SU-DHL-6 (cell line): ENCODE results near the gene CLIP4.

Source experiments
- H2AFZ ChIP-seq: fragments of 200-600 bp; sonication (generic); 2 replicates; pipeline ENCODE4 v1.6.1; 2014; ENCODE audit warnings: low read depth, mild to moderate bottlenecking, moderate library complexity, mixed read lengths, antibody characterized with exemption, low read length; ENCODE audit not compliant: severe bottlenecking
- H3F3A ChIP-seq: fragments of 200-600 bp; shearing (Covaris generic); 2 replicates; pipeline ENCODE4 v1.6.0; 2016; ENCODE audit warnings: antibody characterized with exemption, mild to moderate bottlenecking; ENCODE audit not compliant: insufficient read depth
- H3K27ac ChIP-seq: fragments of 200-600 bp; sonication (generic); 2 replicates; pipeline ENCODE4 v1.5.1; 2016; ENCODE audit warnings: low read depth, mild to moderate bottlenecking, low read length, moderate library complexity, mixed read lengths
- H3K27me3 ChIP-seq: fragments of 200-600 bp; sonication (generic), shearing (Covaris generic); 2 replicates; pipeline ENCODE4 v1.6.0; 2014; ENCODE audit warnings: mild to moderate bottlenecking, low read length
- H3K36me3 ChIP-seq: fragments of 200-600 bp; sonication (generic); 2 replicates; pipeline ENCODE4 v1.6.1; 2014; ENCODE audit warnings: mild to moderate bottlenecking, low read length, mixed read lengths
- H3K4me2 ChIP-seq: fragments of 300-600, 200-600 bp; shearing (Covaris generic), sonication (generic); 2 replicates; pipeline ENCODE4 v1.6.0; 2014; ENCODE audit warnings: low read length, low read depth, mild to moderate bottlenecking; ENCODE audit not compliant: poor library complexity, severe bottlenecking
- H3K4me3 ChIP-seq: fragments of 200-600 bp; sonication (generic); 2 replicates; pipeline ENCODE4 v1.5.1; 2014; ENCODE audit warnings: antibody characterized with exemption, low read length, mild to moderate bottlenecking, mixed read lengths; ENCODE audit not compliant: insufficient read depth, poor library complexity, severe bottlenecking
- H3K79me2 ChIP-seq: fragments of 200-600 bp; sonication (generic); 2 replicates; pipeline ENCODE4 v1.6.1; 2014; ENCODE audit warnings: mild to moderate bottlenecking, low read length, moderate library complexity; ENCODE audit not compliant: insufficient read depth
- H3K9ac ChIP-seq: fragments of 200-600 bp; sonication (generic); 2 replicates; pipeline ENCODE4 v1.7.0; 2014; ENCODE audit warnings: mild to moderate bottlenecking, low read length
- H3K9me2 ChIP-seq: fragments of 200-600 bp; sonication (generic); replicated peaks from 2 replicates; pipeline ENCODE4 v1.6.1; 2014; ENCODE audit warnings: low read length; ENCODE audit not compliant: insufficient read depth
- H3K9me3 ChIP-seq: fragments of 200-600 bp; sonication (generic); 2 replicates; pipeline ENCODE4 v1.6.1; 2014; ENCODE audit warnings: low read length, mixed read lengths; ENCODE audit not compliant: insufficient read depth
- H4K20me1 ChIP-seq: fragments of 200-600 bp; sonication (generic); 2 replicates; pipeline ENCODE4 v1.6.1; 2014; ENCODE audit warnings: low read depth, mild to moderate bottlenecking, antibody characterized with exemption, low read length, moderate library complexity, mixed read lengths
- EZH2phosphoT487 ChIP-seq: fragments of 200-600 bp; sonication (generic), shearing (Covaris generic); conservative IDR thresholded peaks from 2 replicates; pipeline ENCODE4 v1.6.1; 2018; ENCODE audit warnings: mild to moderate bottlenecking, antibody characterized with exemption, low read length, moderate library complexity, mixed read lengths
- TF ChIP-seq, protein P1 (sequence below): fragments of 200-600 bp; sonication (generic); IDR thresholded peaks from one replicate; pipeline ENCODE4 v1.5.1; 2017; ENCODE audit warnings: antibody characterized with exemption, mild to moderate bottlenecking, low read length, moderate library complexity; ENCODE audit not compliant: insufficient read depth, poor library complexity, severe bottlenecking

Gene CLIP4

DNA sequence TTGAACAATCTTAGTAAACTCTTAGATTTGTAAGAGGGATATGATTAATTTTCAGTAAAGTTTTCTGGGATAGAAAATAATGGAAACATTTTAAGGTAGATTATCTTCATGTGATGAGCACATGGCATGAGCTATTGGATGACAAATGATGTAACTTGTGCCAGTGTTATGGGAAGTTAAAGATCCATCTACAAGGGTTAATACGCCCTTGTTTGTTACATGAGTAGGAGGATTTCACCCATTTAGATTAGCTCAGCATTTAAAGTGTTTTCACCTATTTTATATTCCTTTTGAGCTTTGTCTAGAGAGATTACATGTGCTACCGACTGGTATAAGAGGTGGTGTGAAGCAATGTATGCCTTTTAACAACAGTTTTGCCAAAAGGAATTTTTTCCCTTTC, 5.6 kb downstream of the CLIP4 start:
- no peak for TF ChIP-seq EZH2phosphoT487
- TF ChIP-seq, protein P1, sequence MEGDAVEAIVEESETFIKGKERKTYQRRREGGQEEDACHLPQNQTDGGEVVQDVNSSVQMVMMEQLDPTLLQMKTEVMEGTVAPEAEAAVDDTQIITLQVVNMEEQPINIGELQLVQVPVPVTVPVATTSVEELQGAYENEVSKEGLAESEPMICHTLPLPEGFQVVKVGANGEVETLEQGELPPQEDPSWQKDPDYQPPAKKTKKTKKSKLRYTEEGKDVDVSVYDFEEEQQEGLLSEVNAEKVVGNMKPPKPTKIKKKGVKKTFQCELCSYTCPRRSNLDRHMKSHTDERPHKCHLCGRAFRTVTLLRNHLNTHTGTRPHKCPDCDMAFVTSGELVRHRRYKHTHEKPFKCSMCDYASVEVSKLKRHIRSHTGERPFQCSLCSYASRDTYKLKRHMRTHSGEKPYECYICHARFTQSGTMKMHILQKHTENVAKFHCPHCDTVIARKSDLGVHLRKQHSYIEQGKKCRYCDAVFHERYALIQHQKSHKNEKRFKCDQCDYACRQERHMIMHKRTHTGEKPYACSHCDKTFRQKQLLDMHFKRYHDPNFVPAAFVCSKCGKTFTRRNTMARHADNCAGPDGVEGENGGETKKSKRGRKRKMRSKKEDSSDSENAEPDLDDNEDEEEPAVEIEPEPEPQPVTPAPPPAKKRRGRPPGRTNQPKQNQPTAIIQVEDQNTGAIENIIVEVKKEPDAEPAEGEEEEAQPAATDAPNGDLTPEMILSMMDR = no peak
- Histone ChIP-seq H2AFZ (no peak overlapping the region), H3F3A (no peaks in the 10 kb centered on the region)

GRCh38 chr2:29123617-29124349, 8.6 kb downstream of the CLIP4 start:
- Histone ChIP-seq H3K79me2 (no peaks in the 10 kb centered on the region), H3K27me3 (no peaks in the 10 kb centered on the region), H3K9me2 (no peaks in the 10 kb centered on the region), H3K9ac (no peak overlapping the region), H3K4me3 (no peak overlapping the region), H4K20me1 (no peaks in the 10 kb centered on the region), H3K4me2 (no peak overlapping the region), H3K9me3 (no peaks in the 10 kb centered on the region), H3K36me3 (no peaks in the 10 kb centered on the region; the same call in 1 of the 2 replicates), H3F3A (no peaks in the 10 kb centered on the region), H2AFZ (no peak overlapping the region), H3K27ac (no peak overlapping the region)
- TF ChIP-seq, protein P1 = no peak
- TF ChIP-seq EZH2phosphoT487 = no peak

More for the DNA sequence above, 5.6 kb downstream of the CLIP4 start:
- no peaks in the 10 kb centered on the region; the same call in 1 of the 2 replicates for H3K36me3 ChIP-seq
- H3K4me3 ChIP-seq = no peak overlapping the region
- H3K27ac ChIP-seq = no peak overlapping the region
- no peaks in the 10 kb centered on the region for H4K20me1 ChIP-seq
- H3K9ac ChIP-seq = no peak overlapping the region
- no peaks in the 10 kb centered on the region for H3K9me2 ChIP-seq
- H3K79me2 ChIP-seq = no peaks in the 10 kb centered on the region
- H3K27me3 ChIP-seq = no peaks in the 10 kb centered on the region
- no peaks in the 10 kb centered on the region for H3K9me3 ChIP-seq
- H3K4me2 ChIP-seq = no peak overlapping the region

DNA sequence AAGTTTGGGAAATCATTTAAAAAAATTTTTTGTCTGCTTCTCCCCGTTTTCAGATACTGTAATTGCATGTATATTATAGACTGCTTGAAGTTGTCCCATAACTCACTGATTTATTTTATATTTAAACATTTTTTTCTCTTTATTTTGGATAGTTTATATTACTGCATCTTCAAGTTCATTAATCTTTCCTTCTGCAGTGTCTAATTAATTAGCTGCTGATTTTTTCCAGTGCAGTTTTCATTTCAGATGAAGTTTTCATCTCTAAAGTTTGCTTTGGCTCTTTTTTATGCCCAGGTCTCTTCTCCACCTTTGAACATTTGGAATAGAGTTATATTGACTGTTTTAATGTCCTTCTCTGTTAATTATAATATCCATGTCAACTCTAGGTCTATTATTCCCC, 9.3 kb downstream of the CLIP4 start:
- Histone ChIP-seq H2AFZ (no peak overlapping the region), H3K27me3 (no peaks in the 10 kb centered on the region), H3K27ac (no peak overlapping the region), H3K79me2 (no peaks in the 10 kb centered on the region), H3K9ac (no peak overlapping the region), H3K9me3 (no peaks in the 10 kb centered on the region), H3K36me3 (no peaks in the 10 kb centered on the region; the same call in 1 of the 2 replicates), H3K9me2 (no peaks in the 10 kb centered on the region), H3F3A (no peaks in the 10 kb centered on the region), H4K20me1 (no peaks in the 10 kb centered on the region), H3K4me3 (no peak overlapping the region), H3K4me2 (no peak overlapping the region)
- TF ChIP-seq, protein P1 = no peak
- TF ChIP-seq EZH2phosphoT487 = no peak
